ENCODE data around the gene CAMK1D. TPM values are rescaled to one million over a fixed set of nuclear protein-coding genes. Genes with fewer than 3 reads are reported as not detected.
A peak's percentile ranks its signal among the peaks of the same experiment; 100 is the strongest.
"Not testable (repeated sequence)": the region's sequence is repeated elsewhere in the genome, so short reads cannot be mapped to it uniquely, and the experiment has no call there.

CAMK1D gene
- total RNA-seq, 1 donor from 2014 or later, result 7.6 TPM

GRCh38 chr10:12350925-12351324, 1.6 kb downstream of the CAMK1D start:
- Mint-ChIP-seq H3K4me1 (peaks cover 15% of the 10 kb centered on the region), H3K36me3 (no peaks in the 10 kb centered on the region), H3K27ac (no peak overlapping the region), H3K9me3 (no peaks in the 10 kb centered on the region), H3K4me3 (peak overlapping the region; percentile 90), H3K27me3 (ENCODE audit: low read depth) (peaks cover 80% of the 10 kb centered on the region)
- no peak for DNase-seq (ENCODE audit: low spot score in 2 of 2, unreplicated experiment in 2 of 2)
- no peak for TF ChIP-seq CTCF (IDR thresholded peaks at IDR 0.05; ENCODE audit: unreplicated experiment)

GRCh38 chr10:12351447-12351846, 2.1 kb downstream of the CAMK1D start:
- no peak for TF ChIP-seq CTCF (IDR thresholded peaks at IDR 0.05; ENCODE audit: unreplicated experiment)
- H3K9me3 Mint-ChIP-seq, result no peaks in the 10 kb centered on the region
- H3K27ac Mint-ChIP-seq, result no peak overlapping the region
- no peaks in the 10 kb centered on the region for H3K36me3 Mint-ChIP-seq
- H3K4me3 Mint-ChIP-seq, result peak overlapping the region; percentile 90
- peaks cover 15% of the 10 kb centered on the region for H3K4me1 Mint-ChIP-seq
- H3K27me3 Mint-ChIP-seq (ENCODE audit: low read depth), result peaks cover 82% of the 10 kb centered on the region
- DNase-seq (ENCODE audit: low spot score in 2 of 2, unreplicated experiment in 2 of 2), result no peak

GRCh38 chr10:12351889-12352288, 2.5 kb downstream of the CAMK1D start:
- H3K9me3 Mint-ChIP-seq, result no peaks in the 10 kb centered on the region
- H3K27ac Mint-ChIP-seq, result no peak overlapping the region
- no peak overlapping the region for H3K4me3 Mint-ChIP-seq
- no peak for TF ChIP-seq CTCF (IDR thresholded peaks at IDR 0.05; ENCODE audit: unreplicated experiment)
- DNase-seq (ENCODE audit: low spot score in 2 of 2, unreplicated experiment in 2 of 2), result no peak
- H3K36me3 Mint-ChIP-seq, result no peaks in the 10 kb centered on the region
- H3K27me3 Mint-ChIP-seq (ENCODE audit: low read depth), result peaks cover 82% of the 10 kb centered on the region
- H3K4me1 Mint-ChIP-seq, result peaks cover 18% of the 10 kb centered on the region

GRCh38 chr10:12353399-12354242, 4.3 kb downstream of the CAMK1D start:
- H3K9me3 Mint-ChIP-seq, result no peaks in the 10 kb centered on the region
- H3K4me3 Mint-ChIP-seq, result no peak overlapping the region
- DNase-seq (ENCODE audit: low spot score in 2 of 2, unreplicated experiment in 2 of 2), result no peak
- peaks cover 76% of the 10 kb centered on the region for H3K27me3 Mint-ChIP-seq (ENCODE audit: low read depth)
- no peak overlapping the region for H3K27ac Mint-ChIP-seq
- no peaks in the 10 kb centered on the region for H3K36me3 Mint-ChIP-seq
- H3K4me1 Mint-ChIP-seq, result peaks cover 16% of the 10 kb centered on the region
- TF ChIP-seq CTCF (IDR thresholded peaks at IDR 0.05; ENCODE audit: unreplicated experiment), result no peak

GRCh38 chr10:12354696-12355095, 5.3 kb downstream of the CAMK1D start:
- not testable (repeated sequence) for H3K9me3 Mint-ChIP-seq, H3K4me3 Mint-ChIP-seq, H3K36me3 Mint-ChIP-seq

GRCh38 chr10:12355384-12355783, 6.0 kb downstream of the CAMK1D start:
- H3K36me3 Mint-ChIP-seq, result no peaks in the 10 kb centered on the region
- TF ChIP-seq CTCF (IDR thresholded peaks at IDR 0.05; ENCODE audit: unreplicated experiment), result no peak

More at GRCh38 chr10:12354696-12355095, 5.3 kb downstream of the CAMK1D start:
- not testable (repeated sequence) for DNase-seq (ENCODE audit: low spot score in 2 of 2, unreplicated experiment in 2 of 2); H3K27ac Mint-ChIP-seq
- H3K27me3 Mint-ChIP-seq (ENCODE audit: low read depth), result peaks cover 80% of the 10 kb centered on the region
- H3K4me1 Mint-ChIP-seq, result peaks cover 17% of the 10 kb centered on the region

More at GRCh38 chr10:12355384-12355783, 6.0 kb downstream of the CAMK1D start:
- no peaks in the 10 kb centered on the region for H3K9me3 Mint-ChIP-seq
- peaks cover 13% of the 10 kb centered on the region for H3K4me1 Mint-ChIP-seq
- peaks cover 82% of the 10 kb centered on the region for H3K27me3 Mint-ChIP-seq (ENCODE audit: low read depth)
- H3K27ac Mint-ChIP-seq, result no peak overlapping the region
- no peak overlapping the region for H3K4me3 Mint-ChIP-seq
- no peak for DNase-seq (ENCODE audit: low spot score in 2 of 2, unreplicated experiment in 2 of 2)

Data from mesothelial cell of epicardium (in vitro differentiated cells).